Kidney glomerular epithelial cell (primary cell): ENCODE results near the gene MEGF8.

Experiments
- DNase-seq: peaks from one replicate; lab custom pipeline; 2025; lab: John Stamatoyannopoulos, UW

Gene MEGF8

DNA sequence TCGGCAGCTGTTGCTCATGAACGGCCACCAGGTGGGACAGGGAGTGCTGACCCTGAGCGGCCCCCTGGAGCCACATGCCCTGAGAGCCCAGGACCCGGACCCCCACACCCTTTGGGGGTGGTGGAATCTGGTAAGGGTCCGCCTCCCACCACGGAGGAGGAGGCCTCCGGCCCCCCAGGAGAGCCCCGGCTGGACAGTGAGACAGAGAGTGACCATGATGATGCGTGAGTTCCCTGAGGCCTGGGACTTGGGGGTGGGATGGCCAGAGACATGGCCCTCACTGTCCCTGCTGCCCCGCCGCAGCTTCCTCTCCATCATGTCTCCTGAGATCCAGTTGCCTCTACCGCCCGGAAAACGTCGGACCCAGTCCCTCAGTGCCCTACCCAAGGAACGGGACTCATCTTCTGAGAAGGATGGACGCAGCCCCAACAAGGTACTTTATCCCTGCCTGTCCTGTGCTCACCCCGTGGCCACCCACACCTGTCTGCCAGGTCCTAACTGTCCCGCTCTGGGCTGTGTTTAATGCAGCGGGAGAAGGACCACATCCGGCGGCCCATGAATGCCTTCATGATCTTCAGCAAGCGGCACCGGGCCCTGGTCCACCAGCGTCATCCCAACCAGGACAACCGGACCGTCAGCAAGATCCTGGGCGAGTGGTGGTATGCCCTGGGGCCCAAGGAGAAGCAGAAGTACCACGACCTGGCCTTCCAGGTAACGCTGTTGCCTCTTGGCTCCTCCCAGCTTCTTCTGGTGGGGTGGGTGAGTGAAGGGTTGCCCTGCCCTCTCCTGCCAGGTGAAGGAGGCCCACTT is 38.2 kb upstream of the MEGF8 start:
- no peak for DNase-seq

DNA sequence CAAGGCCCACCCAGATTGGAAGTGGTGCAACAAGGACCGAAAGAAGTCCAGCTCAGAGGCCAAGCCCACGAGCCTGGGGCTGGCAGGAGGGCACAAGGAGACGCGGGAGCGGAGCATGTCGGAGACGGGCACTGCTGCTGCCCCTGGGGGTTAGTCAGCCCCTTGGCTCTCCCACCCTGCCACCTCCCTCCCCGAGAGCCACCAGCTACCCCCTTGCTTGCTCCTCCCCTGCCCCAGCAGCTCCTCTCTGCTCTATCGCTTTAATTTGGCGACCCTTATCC is 37.7 kb upstream of the MEGF8 start:
- no peak for DNase-seq

DNA sequence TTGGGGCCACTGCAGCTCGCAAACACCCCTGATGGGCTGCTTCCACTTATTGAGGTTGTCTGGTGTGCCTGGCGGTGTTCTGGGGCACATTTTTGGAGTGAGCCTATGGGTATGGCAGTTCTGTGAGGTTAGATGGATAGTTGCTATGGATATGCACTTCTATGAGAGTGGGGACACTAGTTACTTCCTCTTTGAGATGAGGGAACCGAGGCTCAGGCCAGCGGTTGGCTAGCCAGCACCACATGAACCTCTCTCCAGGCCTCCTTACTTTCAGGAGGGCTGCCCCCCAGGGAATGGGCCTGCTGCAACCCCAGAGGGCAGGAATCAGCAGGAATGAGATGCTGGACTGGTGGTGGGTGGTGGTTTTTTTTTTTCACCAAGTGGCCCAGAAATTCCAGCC is 37.0 kb upstream of the MEGF8 start:
- no peak for DNase-seq

DNA sequence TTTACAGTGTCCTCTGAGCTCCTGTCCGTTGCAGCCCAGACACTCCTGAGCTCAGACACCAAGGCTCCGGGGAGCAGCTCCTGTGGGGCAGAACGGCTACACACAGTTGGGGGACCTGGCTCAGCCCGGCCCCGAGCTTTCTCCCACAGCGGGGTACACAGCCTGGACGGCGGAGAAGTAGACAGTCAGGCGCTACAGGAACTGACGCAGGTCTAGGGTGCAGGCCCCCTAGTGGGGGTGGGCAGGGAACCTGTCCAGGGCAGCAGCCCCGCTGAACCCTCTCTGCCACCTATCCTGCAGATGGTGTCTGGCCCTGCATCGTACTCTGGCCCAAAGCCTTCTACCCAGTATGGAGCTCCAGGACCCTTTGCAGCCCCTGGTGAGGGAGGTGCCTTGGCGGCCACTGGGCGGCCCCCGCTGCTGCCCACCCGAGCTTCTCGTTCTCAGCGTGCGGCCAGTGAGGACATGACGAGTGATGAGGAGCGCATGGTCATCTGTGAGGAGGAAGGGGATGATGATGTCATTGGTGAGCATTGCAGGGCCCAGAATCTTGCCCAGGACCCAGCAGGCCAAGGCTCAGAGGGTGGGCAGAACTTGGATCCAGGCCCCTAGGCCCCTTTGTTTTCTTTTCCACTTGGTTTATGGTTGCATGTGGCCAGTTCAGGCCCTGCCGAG is 36.4 kb upstream of the MEGF8 start:
- no peak for DNase-seq

DNA sequence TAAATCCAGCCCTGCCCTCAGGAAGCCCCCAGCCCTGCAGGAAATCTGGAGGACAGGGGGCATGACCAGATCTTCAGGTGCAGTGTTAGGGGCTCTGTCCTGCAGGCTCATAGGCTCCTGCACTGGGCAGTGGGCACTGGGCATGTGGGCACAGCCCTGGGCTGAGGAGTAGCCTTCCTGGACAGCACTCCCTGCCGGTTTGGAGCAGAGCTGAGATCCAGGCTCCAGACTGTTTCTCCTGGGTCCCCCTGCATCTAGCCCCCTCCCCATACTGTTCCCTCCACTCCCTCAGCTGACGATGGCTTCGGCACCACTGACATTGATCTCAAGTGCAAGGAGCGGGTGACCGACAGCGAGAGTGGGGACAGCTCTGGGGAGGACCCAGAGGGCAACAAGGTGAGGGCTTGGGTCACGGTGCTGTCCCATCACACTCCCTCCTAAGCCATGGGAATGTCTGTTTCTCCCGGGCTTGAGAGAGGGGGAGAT is 35.8 kb upstream of the MEGF8 start:
- DNase-seq, result no peak

DNA sequence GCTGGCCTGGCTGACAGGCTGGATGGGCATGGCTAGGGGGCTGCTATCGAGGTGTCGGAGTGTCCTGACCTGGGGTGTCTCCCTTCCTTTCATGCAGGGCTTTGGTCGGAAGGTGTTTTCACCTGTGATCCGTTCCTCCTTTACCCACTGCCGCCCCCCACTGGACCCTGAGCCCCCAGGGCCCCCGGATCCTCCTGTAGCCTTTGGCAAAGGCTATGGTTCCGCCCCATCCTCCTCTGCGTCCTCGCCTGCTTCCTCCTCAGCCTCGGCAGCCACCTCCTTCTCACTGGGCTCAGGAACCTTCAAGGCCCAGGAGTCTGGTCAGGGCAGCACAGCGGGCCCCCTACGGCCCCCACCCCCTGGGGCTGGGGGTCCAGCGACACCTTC is 35.3 kb upstream of the MEGF8 start:
- DNase-seq, result no peak

DNA sequence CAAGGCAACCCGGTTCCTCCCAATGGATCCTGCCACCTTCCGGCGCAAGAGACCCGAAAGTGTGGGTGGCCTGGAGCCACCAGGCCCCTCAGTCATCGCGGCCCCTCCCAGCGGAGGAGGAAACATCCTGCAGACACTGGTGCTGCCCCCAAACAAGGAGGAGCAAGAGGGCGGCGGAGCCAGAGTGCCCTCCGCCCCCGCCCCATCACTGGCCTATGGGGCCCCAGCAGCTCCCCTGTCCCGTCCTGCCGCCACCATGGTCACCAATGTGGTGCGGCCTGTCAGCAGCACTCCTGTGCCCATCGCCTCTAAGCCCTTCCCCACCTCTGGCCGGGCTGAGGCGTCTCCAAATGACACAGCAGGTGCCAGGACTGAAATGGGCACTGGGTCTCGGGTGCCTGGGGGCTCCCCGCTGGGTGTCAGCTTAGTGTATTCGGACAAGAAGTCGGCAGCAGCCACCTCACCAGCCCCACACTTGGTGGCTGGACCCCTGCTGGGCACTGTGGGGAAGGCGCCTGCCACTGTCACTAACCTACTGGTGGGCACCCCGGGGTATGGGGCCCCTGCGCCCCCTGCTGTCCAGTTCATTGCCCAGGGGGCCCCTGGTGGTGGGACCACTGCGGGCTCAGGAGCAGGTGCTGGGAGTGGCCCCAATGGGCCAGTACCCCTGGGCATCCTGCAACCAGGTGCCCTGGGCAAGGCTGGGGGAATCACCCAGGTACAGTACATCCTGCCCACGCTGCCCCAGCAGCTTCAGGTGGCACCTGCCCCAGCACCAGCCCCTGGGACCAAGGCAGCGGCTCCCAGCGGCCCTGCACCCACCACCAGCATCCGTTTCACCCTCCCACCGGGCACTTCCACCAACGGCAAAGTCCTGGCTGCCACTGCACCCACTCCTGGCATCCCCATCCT is 34.7 kb upstream of the MEGF8 start:
- DNase-seq, result no peak

DNA sequence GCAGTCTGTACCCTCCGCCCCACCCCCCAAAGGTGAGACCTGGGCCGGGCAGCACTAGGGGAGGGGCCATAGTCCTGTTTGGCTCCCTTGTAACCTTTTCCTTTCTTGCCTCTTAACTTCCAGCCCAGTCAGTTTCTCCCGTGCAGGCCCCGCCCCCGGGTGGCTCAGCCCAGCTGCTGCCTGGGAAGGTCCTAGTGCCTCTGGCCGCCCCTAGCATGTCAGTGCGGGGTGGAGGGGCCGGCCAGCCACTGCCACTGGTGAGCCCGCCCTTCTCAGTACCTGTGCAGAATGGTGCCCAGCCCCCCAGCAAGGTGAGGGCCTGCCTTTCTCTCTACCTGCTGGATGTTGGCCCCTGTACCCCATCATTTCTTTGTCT is 34.0 kb upstream of the MEGF8 start:
- no peak for DNase-seq

DNA sequence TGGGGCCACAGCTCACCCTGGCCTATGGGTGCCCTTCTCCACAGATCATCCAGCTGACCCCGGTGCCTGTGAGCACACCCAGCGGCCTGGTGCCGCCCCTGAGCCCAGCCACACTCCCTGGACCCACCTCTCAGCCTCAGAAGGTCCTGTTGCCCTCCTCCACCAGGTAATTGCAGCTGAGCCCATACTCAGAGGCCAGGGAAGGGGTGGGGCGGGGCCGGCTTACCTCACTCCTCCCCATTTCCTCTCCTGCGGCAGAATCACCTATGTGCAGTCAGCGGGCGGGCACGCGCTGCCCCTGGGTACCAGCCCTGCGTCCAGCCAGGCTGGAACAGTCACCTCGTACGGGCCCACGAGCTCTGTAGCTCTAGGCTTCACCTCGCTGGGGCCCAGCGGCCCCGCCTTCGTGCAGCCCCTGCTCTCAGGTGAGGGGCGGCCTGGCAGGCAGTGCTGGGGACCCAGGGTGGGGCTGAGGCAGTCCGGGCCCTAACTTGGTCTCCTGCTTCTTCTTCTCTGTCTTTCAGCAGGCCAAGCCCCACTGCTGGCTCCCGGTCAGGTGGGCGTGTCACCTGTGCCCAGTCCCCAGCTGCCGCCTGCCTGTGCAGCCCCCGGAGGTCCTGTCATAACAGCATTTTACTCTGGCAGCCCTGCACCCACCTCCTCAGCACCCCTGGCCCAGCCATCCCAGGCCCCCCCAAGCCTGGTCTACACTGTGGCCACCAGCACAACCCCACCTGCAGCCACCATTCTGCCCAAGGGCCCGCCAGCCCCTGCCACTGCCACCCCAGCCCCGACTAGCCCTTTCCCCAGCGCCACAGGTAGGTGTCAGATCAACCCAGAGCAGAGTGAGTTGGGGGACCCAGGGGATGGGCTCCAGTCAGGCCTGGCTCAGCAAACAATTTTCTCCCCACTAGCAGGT is 33.1 kb upstream of the MEGF8 start:
- no peak for DNase-seq

DNA sequence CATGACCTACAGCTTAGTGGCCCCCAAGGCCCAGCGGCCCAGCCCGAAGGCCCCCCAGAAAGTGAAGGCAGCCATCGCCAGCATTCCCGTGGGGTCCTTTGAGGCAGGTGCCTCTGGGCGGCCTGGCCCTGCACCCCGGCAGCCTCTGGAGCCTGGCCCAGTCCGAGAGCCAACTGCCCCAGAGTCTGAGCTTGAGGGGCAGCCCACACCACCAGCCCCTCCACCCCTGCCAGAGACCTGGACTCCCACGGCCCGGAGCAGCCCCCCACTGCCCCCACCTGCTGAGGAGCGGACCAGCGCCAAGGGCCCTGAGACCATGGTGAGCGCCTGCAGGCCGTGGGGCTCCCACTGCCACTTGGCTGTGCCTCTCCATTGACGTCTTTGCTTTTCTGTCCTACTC is 32.5 kb upstream of the MEGF8 start:
- no peak for DNase-seq

DNA sequence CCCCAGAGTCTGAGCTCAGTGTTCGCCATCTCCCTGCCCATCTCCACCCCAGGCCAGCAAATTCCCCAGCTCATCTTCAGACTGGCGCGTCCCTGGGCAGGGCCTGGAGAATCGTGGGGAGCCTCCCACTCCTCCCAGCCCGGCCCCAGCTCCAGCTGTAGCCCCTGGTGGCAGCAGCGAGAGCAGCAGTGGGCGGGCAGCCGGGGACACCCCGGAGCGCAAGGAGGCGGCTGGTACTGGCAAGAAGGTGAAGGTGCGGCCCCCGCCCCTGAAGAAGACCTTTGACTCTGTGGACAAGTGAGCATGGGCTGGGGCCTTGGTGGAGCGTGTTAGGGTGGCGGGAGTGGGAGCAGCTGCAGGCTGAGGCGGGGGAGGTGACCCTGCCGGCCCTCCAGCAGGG is 31.9 kb upstream of the MEGF8 start:
- no peak for DNase-seq

DNA sequence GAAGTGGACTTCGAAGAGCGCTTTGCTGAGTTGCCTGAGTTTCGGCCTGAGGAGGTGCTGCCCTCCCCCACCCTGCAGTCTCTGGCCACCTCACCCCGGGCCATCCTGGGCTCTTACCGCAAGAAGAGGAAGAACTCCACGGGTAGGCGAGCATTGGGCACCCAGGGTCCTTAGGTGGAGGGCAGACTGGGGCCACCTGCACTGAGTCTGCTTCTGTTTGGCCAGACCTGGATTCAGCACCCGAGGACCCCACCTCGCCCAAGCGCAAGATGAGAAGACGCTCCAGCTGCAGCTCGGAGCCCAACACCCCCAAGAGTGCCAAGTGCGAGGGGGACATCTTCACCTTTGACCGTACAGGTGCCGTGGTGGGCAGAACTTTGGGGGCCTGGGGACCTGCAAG is 31.5 kb upstream of the MEGF8 start:
- no peak for DNase-seq

DNA sequence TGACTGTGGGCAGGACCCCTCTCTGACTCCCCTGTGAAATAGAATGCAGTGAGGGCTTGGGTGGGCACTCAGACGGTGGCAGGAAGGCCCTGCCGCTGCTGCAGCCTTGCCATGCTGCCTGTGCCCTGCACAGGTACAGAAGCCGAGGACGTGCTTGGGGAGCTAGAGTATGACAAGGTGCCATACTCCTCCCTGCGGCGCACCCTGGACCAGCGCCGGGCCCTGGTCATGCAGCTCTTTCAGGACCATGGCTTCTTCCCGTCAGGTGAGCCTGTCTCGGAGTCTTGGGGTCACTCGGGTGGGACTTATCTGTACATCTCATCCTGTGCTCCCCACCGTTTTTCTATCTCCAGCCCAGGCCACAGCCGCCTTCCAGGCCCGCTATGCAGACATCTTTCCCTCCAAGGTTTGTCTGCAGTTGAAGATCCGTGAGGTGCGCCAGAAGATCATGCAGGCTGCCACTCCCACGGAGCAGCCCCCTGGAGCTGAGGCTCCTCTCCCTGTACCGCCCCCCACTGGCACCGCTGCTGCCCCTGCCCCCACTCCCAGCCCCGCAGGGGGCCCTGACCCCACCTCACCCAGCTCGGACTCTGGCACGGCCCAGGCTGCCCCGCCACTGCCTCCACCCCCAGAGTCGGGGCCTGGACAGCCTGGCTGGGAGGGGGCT is 30.8 kb upstream of the MEGF8 start:
- no peak for DNase-seq

DNA sequence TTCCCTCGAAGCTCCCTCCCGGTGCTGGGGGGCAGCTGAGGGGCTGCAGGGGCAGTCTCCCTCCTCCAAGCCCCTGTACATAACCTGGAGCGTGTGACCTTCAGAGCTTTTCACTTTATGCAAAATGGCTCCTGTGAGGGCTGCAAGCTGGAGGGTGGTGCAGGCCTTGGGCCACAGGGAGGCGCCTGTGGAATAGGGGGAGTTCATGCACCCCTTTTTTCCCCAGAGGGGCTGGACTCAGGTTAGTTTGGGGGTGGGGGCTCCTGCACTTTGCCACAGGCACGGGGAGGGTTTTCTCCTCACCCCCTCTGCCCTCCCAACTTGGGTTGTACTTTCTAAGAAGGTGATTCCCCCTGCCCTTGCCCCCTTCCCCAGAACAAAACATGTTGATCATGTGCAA is 30.1 kb upstream of the MEGF8 start:
- DNase-seq, result no peak

DNA sequence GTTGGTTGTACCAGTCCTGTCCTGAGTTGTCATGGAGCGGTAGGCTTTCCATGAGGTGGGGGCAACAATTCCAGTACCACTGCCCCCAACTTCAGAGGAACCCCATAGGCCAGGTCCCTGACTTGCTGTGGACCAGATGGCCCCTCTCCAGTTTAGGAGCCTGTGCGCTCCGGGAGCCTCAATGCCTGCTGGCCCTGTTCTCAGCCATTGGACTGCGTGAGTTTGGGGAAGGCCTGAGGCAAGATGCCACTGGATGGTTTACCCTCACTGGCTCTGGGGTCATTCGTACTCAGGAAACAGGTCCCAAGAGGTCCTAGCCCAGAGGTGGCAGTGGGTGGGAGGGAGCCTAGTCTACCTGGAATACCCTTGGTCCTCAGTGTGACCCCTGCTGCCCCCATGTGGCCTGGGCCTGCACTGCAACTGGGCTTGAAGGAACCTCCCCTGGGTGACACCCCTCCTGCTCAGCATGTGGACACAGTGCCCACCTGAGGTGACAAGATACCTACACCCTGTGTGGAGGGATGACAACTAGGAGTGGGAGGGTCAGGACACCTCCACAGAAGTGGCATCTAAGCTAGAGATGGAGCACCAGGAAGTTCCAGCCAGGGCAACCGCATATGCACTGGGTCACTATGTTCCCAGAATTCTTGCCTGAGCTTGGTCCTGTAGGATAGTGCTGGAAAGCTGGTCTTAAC is 29.5 kb upstream of the MEGF8 start:
- DNase-seq, result peak; percentile 40

DNA sequence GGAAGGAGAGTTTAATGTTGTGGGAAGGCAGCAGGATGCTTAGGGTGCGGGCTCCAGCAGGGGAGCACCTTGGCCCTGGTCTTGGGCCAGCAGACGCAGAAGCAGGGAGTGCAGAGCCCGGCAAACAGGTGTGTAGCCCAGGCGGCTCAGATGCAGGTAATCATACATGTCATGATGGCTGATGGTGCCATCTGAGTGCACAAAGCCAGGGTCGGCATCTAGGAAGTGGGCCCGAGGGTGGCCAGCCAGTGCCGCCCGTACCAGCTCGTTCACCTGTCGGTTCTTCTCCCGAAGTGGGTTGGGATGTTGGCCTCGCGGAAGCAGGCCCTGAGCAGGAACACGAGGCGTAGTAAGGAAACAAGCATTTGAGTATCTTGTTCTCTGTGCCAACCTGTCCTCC is 28.4 kb upstream of the MEGF8 start:
- no peak for DNase-seq

DNA sequence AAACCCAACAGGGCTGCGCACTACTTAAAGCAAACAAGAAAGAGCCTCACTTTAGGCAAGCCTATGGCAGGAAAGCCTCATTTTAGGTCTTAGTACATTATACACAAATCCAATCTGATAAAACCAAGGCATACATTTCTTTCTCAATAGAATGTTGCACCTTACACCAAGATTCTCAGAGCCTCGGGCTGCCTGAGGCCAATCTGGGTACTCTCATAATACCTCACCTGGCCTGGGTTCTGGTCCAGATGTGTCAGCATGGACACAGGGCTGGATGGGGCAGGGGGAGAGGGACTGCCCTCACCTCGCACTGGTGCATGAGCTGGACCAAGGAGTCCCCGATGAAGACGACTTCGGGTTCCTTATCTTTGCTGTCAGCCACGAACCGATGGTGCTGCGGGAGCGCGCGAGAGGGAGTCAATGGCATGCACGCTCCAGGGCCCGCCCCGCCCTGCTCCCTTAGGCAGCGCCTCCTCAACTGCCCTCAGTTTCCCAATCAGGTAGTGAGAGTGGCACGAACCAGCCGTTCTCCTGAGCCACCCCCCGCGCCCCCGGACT is 23.7 kb upstream of the MEGF8 start, which contains the start of gene PRR19:
Gene PRR19, plus strand, starts transcription at position 487 of the 558 bp plus-strand sequence. CDS start 7,453 bp downstream, outside the sequence.
- DNase-seq, result no peak

DNA sequence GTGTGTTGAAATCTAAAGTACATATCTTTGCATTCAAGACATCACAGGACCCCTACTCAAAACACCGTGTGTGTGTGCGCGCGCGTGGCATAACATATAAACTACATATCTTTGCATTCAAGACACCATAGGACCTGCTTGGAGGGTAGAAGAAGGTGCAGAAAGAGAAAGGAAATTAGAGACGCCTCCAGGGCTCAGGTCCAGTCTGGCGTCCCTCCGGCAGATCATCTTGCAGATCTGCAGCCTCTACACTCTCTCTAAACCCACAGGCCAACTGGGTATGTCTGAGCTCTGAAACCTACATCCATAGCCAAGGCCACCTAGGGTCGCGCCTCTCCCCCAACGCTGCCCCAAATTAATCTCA is 22.4 kb upstream of the MEGF8 start:
- DNase-seq, result no peak

DNA sequence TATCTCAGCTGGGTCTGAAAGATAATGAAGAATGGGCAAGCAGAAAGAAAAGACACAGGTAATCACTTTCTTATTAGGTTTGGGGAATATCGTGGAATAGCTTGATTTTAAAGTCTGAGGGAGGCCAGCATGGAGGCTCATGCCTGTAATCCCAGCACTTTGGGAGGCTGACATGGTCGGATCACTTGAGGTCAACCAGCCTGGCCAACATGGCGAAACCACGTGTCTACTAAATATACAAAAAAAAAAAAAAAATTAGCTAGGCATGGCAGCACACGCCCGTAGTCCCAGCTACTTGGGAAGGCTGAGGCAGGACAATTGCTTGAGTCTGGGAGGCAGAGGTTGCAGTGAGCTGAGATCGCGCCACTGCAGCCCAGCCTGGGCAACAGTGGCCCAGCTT is 21.6 kb upstream of the MEGF8 start:
- DNase-seq, result no peak

DNA sequence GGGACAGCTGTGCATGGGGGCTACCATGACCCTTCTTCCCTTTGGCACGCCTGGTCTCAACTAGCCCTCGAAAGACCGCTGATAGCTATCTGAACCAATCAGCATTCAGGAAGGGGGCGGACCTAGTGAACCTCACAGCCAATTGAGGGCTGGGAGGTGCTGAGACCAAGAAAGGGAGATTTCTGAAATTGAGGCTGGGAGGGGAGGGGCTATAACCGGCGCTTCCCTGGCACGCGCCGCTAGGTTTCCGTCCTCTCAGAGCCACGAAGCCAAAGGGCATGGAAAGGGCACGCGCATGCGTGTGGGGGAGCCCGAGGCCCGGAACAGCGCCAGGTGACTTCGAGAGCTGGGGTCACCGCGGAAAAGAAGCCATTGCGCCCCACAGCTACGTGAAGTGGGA is 18.8 kb upstream of the MEGF8 start:
- no peak for DNase-seq
